Ishikawa (cell line): ENCODE measurements around the gene TMEM147.

ENCODE experiments used
- CEBPB ChIP-seq: IDR thresholded peaks from 2 replicates; pipeline ENCODE4 v1.6.1; 2012
- EP300 ChIP-seq: IDR thresholded peaks from 2 replicates; pipeline ENCODE4 v1.6.1; 2012; ENCODE audit warnings: borderline replicate concordance
- FOXM1 ChIP-seq: IDR thresholded peaks from 2 replicates; pipeline ENCODE4 v1.6.1; 2012; ENCODE audit warnings: low read depth, borderline replicate concordance
- MAX ChIP-seq: IDR thresholded peaks from 2 replicates; pipeline ENCODE4 v1.6.1; 2012
- NFIC ChIP-seq: IDR thresholded peaks from 2 replicates; pipeline ENCODE4 v1.6.1; 2012
- RAD21 ChIP-seq: IDR thresholded peaks from 2 replicates; pipeline ENCODE4 v1.6.1; 2012; ENCODE audit warnings: low read depth
- REST ChIP-seq: IDR thresholded peaks from 2 replicates; pipeline ENCODE4 v1.6.1; 2012; ENCODE audit warnings: low read depth, mild to moderate bottlenecking
- TAF1 ChIP-seq: IDR thresholded peaks from 2 replicates; pipeline ENCODE4 v1.6.1; 2012; ENCODE audit warnings: low read depth, mild to moderate bottlenecking
- USF1 ChIP-seq: IDR thresholded peaks from 2 replicates; pipeline ENCODE4 v1.6.1; 2012
- YY1 ChIP-seq: IDR thresholded peaks from 2 replicates; pipeline ENCODE4 v1.6.1; 2012; ENCODE audit warnings: low read depth

GRCh38 chr19:35519291-35519690 is 26.1 kb upstream of the TMEM147 start:
- TF ChIP-seq EP300 (no peak), MAX (no peak), REST (no peak), RAD21 (no peak), NFIC (no peak), TAF1 (no peak), YY1 (no peak), CEBPB (no peak), FOXM1 (no peak), USF1 (no peak)
